Testis (tissue), 3 donors: ENCODE measurements around the gene MID1IP1. TPM values are rescaled to one million over a fixed set of nuclear protein-coding genes. Genes with fewer than 3 reads are reported as not detected.

Experiments
- DNase-seq: peaks from one replicate; pipeline ENCODE4 v3.0.0-alpha.2; 2019
- H3K27ac ChIP-seq, 2 donors: fragments of 200-600 bp; sonication (generic); one replicate each; pipeline ENCODE4 v1.5.1; 2019
- H3K27me3 ChIP-seq: fragments of 200-600 bp; sonication (generic); one replicate; pipeline ENCODE4 v1.5.1; 2019
- H3K36me3 ChIP-seq: fragments of 200-600 bp; sonication (generic); one replicate; pipeline ENCODE4 v1.5.1; 2017; ENCODE audit warnings: low read depth; ENCODE audit errors: missing control alignments
- H3K4me1 ChIP-seq: fragments of 200-600 bp; sonication (generic); one replicate; pipeline ENCODE4 v1.5.1; 2019
- H3K4me3 ChIP-seq, 2 donors: fragments of 200-600 bp; sonication (generic); one replicate each; pipeline ENCODE4 v1.5.1; 2017 to 2019
- H3K9me3 ChIP-seq: fragments of 200-600 bp; sonication (generic); one replicate; pipeline ENCODE4 v1.5.1; 2017
- CTCF ChIP-seq, 3 experiments: fragments of 450-650 bp in 2 of 3; fragments of 200-600 bp in 1 of 3; sonication (generic) in 1 of 3; IDR thresholded peaks; one replicate each; pipeline ENCODE4 v1.5.1; 2016 to 2019; ENCODE audit warnings: antibody characterized with exemption in 3 of 3, mild to moderate bottlenecking in 2 of 3, moderate library complexity in 1 of 3
- POLR2A ChIP-seq: fragments of 450-650 bp; IDR thresholded peaks from one replicate; pipeline ENCODE4 v1.6.1; 2017; ENCODE audit warnings: antibody characterized with exemption, mild to moderate bottlenecking, moderate library complexity
- WGBS, 2 donors: methylation state at CpG; one replicate each; pipeline ENCODE4 v1.1.5; 2018; 5-methylcytosine and 5-hydroxymethylcytosine counted together
- intact Hi-C: fragments of 100-400 bp; cut with DNase I; formaldehyde crosslinking; loops from one replicate; pipeline ENCODE4 v1.15.1; 2023; ENCODE audit warnings: low total_unique reads
- polyA plus RNA-seq: library from polyadenylated mRNA; stranded (reverse); fragments of 350-450 nt; fragmentation: Illumina TruSeq; extraction: RNeasy Lipid Tissue Mini Kit (QIAGEN cat#74804); gene quantifications from one replicate; pipeline ENCODE4 v1.2.3, GENCODE V29; 2014; ENCODE audit warnings: low read depth, low replicate concordance; ENCODE audit not compliant: insufficient read depth
- total RNA-seq, 2 donors: library from RNA; depleted of rRNA; stranded (reverse); fragments of >200 nt; gene quantifications; one replicate each; pipeline ENCODE4 v1.2.3, GENCODE V29; 2016

Gene MID1IP1
- total and polyA plus RNA-seq, 3 donors from 2014 or later: 53.4 to 155 (median 102) TPM

GRCh38 chrX:38847206-38847902 is 46.1 kb downstream of the MID1IP1 start:
- Histone ChIP-seq H3K27ac (no peak overlapping the region), H3K27me3 (no peaks in the 10 kb centered on the region), H3K36me3 (no peaks in the 10 kb centered on the region), H3K9me3 (no peaks in the 10 kb centered on the region), H3K4me1 (no peaks in the 10 kb centered on the region), H3K4me3 (no peak overlapping the region)
- 77 to 89% methylated on average over 5 of the region's 5 CpGs for WGBS, 2 donors
- no peak for TF ChIP-seq POLR2A
- no peak for TF ChIP-seq CTCF (IDR thresholded peaks at IDR 0.05)
- intact Hi-C loops: no loop called here
- no peak for DNase-seq

DNA sequence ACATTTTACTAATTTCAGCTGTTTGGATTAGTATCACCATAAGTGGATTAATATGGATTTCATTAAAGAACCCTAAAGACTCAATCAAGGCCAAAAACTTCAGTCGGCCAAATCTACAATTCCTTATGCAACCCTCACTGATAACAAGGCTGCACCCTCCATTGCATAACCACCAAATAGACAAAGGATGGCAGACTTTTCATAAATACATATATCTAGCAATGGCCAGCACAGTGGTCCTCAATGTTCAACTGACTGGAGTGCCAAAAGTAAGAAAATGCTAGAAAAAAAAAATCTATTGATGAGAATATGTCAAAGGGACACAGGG is 46.6 kb downstream of the MID1IP1 start:
- TF ChIP-seq CTCF (IDR thresholded peaks at IDR 0.05) (no peak), POLR2A (no peak)
- no peak overlapping the region for H3K27ac ChIP-seq
- WGBS, 2 donors: 47 to 100% methylated on average over 1 of the region's 1 CpG
- H3K4me3 ChIP-seq: no peak overlapping the region
- no peaks in the 10 kb centered on the region for H3K9me3 ChIP-seq
- DNase-seq: no peak
- H3K27me3 ChIP-seq: no peaks in the 10 kb centered on the region
- H3K4me1 ChIP-seq: no peaks in the 10 kb centered on the region
- intact Hi-C loops: no loop called here
- H3K36me3 ChIP-seq: no peaks in the 10 kb centered on the region

DNA sequence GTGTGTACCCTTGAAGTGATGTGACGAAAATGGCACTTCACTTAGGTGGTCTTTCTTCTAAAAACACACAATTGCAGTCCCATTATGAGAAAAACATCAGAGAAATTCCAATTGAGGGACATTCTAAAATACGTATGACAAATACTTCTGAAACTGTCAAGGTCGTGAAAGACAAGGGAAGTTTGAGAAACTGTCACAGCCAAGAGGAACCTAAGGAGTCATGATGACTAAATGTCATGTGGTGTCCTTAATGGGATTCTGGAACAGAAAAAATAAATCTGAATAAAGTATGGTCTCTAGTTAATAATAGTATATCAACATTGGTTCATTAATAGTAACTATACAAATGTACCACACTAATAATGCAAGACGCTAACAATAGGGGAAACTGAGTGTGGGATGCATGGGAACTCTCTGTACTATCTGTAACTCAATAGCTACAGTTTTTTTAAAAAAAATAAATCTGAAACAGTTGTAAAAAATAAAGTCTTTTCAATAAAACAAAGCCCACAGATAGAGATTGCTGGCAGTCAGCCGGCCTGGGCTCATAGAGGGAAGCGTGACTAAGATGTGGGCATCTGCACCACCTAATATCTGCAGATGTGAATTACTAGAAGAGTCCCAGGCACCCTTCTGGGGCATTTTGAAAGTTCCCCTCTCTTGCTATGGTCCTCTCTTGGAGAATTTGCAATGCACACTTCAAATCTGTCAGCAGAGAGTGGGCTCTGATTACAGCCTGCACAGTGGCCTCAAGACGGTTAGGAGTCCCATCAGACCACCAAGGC is 47.6 kb downstream of the MID1IP1 start:
- no peak for TF ChIP-seq POLR2A
- TF ChIP-seq CTCF (IDR thresholded peaks at IDR 0.05): no peak
- H3K27ac ChIP-seq: no peak overlapping the region
- 76 to 83% methylated on average over 6 to 7 of the region's 7 CpGs for WGBS, 2 donors
- H3K27me3 ChIP-seq: no peaks in the 10 kb centered on the region
- H3K36me3 ChIP-seq: no peaks in the 10 kb centered on the region
- intact Hi-C loops: no loop called here
- H3K4me3 ChIP-seq: no peak overlapping the region
- no peaks in the 10 kb centered on the region for H3K9me3 ChIP-seq
- DNase-seq: peak; percentile 26
- H3K4me1 ChIP-seq: no peaks in the 10 kb centered on the region

GRCh38 chrX:38850807-38851544 is 49.7 kb downstream of the MID1IP1 start:
- TF ChIP-seq CTCF (IDR thresholded peaks at IDR 0.05): no peak
- TF ChIP-seq POLR2A: no peak
- no peaks in the 10 kb centered on the region for H3K4me1 ChIP-seq
- H3K36me3 ChIP-seq: no peaks in the 10 kb centered on the region
- no peak overlapping the region for H3K27ac ChIP-seq
- no peak overlapping the region for H3K4me3 ChIP-seq
- H3K9me3 ChIP-seq: no peaks in the 10 kb centered on the region
- WGBS, 2 donors: 69 to 86% methylated on average over 6 of the region's 6 CpGs
- intact Hi-C loops: no loop called here
- DNase-seq: no peak
- no peaks in the 10 kb centered on the region for H3K27me3 ChIP-seq
